COLO668 (cell line): ENCODE measurements around the gene SEC24C.
A peak's percentile ranks its signal among the peaks of the same experiment; 100 is the strongest.
"Not testable (repeated sequence)": the region's sequence is repeated elsewhere in the genome, so short reads cannot be mapped to it uniquely, and the experiment has no call there.

ENCODE experiments used
- DNase-seq: peaks from one replicate; lab custom pipeline; 2025; ENCODE audit not compliant: unreplicated experiment; lab: John Stamatoyannopoulos, UW

SEC24C gene

GRCh38 chr10:73772281-73773151 is 28.3 kb downstream of the SEC24C start:
- peak; percentile 84 for DNase-seq

DNA sequence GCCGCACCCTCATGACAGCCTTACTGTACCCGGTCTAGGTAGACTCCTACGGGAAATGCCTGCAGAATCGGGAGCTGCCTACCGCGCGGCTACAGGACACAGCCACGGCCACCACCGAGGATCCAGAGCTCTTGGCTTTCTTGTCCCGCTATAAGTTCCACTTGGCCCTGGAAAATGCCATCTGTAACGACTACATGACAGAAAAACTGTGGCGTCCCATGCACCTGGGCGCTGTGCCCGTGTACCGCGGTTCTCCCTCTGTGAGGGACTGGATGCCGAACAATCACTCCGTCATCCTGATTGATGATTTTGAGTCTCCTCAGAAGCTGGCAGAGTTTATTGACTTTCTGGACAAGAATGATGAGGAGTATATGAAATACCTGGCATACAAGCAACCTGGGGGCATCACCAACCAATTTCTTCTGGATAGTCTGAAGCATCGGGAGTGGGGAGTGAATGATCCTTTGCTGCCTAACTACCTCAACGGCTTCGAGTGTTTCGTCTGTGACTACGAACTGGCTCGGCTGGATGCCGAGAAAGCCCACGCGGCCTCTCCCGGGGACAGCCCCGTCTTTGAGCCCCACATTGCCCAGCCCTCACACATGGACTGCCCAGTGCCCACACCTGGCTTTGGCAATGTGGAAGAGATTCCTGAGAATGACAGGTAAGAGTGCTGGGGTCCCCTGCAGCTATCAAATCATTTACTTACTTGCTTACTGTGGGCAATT is 29.1 kb downstream of the SEC24C start:
- DNase-seq: no peak

DNA sequence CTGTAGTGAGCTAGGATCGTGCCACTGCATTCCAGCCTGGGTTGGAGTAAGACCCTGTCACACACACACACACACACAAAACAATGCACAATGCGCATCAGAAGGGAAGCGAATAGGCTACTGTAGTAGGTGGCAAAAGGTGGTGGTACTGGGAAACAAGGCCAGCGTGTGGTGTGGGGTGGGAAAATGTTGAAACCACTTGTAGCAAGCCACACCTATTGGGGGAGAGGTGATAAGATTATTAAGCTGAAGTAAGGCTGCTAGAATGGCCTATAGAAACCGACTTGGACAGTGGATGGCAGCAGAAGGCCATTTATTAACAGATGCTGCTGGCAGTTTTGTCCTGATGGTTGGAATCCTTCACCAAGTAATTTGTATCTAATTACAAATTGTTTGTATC is 30.5 kb downstream of the SEC24C start:
- no peak for DNase-seq

DNA sequence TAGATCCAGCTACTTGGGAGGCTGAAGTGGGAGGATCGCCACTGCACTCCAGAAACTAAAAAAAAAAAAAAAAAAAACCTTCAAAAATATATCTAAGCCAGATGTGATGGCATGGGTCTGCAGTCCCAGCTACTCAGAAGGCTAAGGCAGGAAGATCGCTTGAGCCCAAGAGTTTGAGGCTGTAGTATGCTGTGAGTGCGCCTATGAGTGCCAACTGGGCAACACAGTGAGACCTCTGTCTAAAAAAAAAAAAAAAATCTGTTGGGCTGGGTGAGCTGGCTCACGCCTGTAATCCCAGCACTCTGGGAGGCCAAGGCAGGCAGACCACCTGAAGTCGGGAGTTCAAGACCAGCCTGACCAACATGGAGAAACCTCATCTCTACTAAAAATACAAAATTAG is 34.8 kb downstream of the SEC24C start:
- no peak for DNase-seq

DNA sequence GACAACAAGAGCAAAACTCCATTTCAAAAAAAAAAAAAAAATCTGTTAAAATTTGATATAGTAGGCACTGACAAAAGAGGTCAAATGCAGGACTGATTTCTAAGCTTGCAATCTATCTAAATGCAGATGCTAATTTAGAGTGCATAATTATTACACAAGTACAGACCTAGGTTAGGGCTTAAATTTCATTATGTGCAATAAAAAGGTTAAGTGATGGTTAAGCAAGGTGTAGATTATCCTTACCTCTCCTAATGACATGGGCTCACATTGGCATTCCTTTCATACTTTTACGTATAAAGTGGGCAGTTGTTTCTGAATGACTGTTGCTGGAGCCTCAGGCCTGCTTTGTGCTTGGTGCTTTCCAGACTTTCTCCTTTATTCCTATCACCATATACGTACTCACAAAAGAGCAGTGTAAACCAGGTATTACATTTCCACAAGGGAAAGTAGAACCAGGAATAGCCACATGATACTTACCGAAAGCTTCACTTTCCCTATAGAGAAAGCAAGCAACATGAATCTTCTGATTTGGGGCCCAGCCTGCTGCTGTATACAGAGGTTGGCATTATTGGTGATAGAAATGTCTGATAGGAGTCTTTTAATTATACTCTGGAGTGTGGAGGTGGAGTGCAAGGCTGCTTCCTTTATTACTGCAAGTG is 35.5 kb downstream of the SEC24C start:
- no peak for DNase-seq

DNA sequence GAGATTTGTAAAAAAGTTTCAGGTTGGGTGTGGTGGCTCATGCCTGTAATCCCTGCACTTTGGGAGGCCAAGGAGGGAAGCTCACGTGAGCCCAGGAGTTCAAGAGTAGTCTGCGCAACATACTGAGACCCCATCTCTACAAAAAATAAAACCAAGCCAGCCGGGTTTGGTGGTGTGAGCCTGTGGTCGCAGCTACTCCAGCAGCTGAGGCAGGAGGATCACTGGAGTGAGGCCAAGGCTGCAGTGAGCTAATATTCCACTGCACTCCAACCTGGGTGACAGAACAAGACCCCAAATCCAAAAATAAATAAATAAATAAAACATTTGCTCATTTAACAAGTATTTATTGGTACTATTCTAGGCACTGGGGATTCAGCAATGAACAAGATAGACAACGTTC is 36.1 kb downstream of the SEC24C start:
- no peak for DNase-seq

DNA sequence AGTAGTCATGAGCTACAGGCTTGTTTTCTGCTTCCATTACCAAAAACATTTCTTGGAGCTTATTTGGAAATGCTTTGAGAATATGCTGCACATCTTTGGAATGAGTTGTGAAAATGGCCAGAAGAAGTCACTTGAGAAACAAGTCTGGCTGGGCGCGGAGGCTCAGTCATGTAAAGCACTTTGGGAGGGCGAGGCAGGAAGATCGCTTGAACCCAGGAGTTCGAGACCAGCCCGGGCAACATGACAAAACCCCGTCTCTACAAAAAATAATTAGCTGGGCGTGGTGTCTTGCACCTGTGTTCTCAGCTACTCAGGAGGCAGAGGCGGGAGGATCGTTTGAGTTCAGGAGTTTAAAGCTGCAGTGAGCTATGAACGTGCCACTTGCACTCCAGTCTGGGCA is 36.8 kb downstream of the SEC24C start:
- no peak for DNase-seq

DNA sequence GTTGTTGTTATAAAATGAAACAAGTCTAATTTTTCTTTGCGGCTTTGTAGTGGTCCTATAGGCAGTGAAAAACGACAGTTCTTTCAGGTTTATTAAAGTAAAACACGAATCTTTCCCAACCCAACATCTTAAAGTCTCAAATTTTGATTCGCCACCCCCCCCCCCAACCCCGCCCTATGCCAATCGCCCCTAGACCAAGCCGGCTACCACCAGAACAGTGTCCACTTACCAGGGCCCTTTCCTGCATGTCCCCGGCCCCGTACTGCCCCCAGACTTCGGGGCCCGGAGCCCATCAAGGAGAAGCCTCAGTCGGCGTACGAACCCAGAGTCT is 37.3 kb downstream of the SEC24C start:
- no peak for DNase-seq

DNA sequence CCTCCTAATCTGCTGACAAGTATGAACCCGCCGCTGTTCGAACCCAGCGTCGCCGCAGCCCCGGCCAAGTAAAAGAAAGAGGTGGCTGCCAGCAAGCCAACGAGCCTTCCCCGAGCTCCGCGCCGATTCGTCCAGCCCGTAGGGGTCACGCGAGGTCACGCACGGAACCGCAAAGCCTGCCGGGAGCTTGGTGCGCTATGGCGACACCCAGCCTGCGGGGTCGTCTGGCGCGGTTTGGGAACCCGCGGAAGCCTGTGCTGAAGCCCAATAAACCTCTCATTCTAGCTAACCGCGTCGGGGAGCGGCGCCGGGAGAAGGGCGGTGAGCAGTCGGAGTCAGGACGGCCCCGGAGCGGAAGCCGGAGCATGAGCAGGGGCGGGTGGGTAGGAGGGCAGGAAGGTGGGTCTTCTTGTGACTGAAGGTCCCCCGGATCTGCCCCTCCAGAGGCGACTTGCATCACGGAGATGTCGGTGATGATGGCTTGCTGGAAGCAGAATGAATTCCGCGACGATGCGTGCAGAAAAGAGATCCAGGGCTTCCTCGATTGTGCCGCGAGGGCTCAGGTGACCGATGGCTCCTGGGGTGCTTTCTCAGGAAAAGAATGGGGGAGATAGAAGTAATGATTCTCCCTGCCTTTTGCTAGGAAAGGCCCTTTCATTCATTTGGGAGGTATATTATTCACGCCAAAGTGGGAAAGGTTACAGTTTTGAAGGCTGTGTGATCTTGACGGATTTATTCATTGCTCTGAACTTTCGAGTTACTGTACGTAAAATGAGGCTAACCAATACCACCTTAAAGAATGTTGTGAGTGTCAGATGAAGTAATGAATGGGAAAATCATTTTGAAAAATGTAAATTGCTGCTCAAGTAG is 37.9 kb downstream of the SEC24C start, which contains the start of gene CHCHD1:
CHCHD1 (plus strand) TSS at position 170 of the 870 bp plus-strand sequence; CDS start at position 198, 28 bp downstream.
- peak; percentile 80 for DNase-seq

DNA sequence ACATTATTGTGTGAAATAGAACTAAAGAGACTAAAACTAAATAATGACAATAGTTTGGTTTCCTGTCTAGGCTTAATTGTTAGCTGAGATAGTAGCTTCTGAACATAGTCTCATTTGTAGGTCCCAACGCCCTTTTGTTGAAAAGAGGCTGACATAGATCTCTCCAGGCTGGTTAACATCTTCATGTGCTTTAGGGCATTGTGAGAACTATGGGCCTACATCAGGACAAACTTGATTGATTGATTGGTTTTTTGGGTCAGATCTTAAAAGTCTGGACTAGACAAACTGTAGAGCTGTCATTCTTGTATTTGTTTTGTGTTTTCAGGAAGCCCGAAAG is 38.5 kb downstream of the SEC24C start:
- no peak for DNase-seq

DNA sequence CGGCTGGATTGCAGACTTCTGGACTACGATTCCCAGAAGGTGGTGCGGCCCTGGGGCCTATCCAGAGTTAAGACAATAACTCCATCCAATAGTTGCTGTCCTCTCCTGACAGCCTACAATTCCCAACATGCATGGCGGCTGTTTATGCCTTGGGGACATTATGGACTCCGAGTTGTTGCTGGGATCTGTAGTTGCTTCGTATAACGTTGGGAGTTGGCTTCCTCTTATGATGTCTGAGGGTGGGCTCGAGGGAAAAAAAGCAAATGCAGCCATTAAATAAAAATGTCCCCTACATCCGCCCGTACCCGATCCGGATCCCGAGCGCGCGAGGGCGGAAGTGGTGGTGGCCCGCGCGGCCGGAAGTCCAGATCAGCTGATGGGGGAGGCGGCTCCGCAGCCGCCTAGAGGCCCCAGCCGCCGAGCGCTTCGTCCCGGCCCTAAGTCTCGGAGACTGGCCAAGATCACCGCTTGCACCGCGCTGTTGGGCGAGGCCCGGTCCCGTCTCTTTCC is 41.1 kb downstream of the SEC24C start, which contains the start of gene ZSWIM8:
ZSWIM8 (plus strand) TSS at position 396 of the 510 bp plus-strand sequence. CDS start 273 bp downstream, outside the sequence.
- peak; percentile 83 for DNase-seq

- peak; percentile 29 for DNase-seq
These were observed 41.7 kb downstream of the SEC24C start for GRCh38 chr10:73785721-73786511.

- DNase-seq: no peak
These were observed 42.3 kb downstream of the SEC24C start for GRCh38 chr10:73786512-73786885.

DNA sequence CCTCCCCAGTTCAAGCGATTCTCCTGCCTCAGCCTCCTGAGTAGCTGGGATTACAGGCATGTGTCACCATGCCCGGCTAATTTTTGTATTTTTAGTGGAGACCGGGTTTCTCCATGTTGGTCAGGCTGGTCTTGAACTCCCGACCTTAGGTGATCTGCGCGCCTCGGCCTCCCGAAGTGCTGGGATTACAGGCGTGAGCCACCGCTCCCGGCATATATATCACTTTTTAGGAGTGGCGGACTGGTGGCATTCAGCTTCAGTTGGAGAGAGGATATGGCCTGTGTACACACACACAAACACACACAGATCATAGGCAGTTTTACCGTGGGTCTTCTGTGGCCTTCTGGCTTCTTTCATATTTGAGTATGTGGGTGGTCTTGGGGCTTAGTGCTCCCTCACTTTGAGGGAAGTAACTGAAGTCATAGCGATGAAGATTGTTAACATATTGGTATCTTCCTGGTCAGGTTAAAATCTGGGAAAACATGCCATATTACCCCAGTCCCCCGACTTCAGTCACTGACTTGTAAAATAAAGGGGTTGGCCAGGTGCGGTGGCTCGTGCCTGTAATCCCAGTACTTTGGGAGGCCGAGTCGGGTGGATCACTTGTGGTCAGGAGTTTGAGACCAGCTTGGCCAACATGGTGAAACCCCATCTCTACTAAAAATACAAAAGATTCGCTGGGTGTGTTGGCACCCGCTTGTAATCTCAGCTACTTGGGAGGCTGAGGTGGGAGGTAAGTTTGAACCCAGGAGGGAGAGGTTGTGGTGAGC is 43.0 kb downstream of the SEC24C start:
- not testable (repeated sequence) for DNase-seq

DNA sequence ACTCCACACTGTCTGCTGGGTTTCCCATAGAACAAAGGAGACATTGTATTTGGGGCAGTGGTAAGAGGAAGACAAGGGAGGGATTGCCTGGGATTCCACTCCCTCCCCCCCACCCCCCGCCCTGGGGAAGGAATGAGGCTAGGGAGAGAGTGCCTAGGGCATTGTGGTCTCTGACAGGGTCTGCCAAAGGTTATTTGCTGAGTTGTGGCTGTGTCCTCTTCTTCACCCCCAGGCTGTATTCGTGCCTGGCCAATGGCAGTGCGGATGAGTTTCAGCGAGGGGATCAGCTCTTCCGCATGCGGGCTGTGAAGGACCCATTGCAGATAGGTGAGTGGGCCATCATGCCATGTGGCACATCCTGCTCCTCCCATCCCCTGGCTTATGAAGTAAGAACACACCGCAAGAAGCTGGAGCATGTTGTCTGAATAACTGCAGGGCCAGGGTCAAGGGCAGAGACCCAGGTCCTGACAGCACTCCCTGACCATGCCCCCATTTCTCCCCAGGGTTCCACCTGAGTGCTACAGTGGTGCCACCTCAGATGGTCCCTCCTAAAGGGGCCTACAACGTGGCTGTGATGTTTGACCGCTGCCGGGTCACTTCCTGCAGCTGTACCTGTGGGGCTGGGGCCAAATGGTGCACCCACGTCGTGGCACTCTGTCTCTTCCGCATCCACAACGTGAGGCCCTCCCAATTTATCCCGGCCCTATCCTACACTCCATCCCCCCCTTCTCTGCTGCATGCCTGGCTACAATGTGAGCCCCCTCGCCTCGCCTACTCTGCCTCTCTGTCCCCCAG is 44.9 kb downstream of the SEC24C start:
- no peak for DNase-seq

GRCh38 chr10:73789659-73790055 is 45.5 kb downstream of the SEC24C start:
- DNase-seq: no peak

GRCh38 chr10:73790886-73791625 is 46.9 kb downstream of the SEC24C start:
- no peak for DNase-seq
